ENCODE measurements around the gene PKN1. TPM values are rescaled to one million over a fixed set of nuclear protein-coding genes. Genes with fewer than 3 reads are reported as not detected.
A peak's percentile ranks its signal among the peaks of the same experiment; 100 is the strongest.

Gene PKN1
- total RNA-seq, 4 donors from 2014 or later, result 56.2 to 129 (median 82.4) TPM

- Histone ChIP-seq H3K4me3 (peak overlapping the region in 1 of 2 donors; percentile 9), H3K36me3 (no peaks in the 10 kb centered on the region), H3K27ac (peak overlapping the region in 1 of 2 donors; percentile 54), H3K4me1 (peaks cover 0 to 14% of the 10 kb centered on the region in 2 donors), H3K9me3 (no peaks in the 10 kb centered on the region), H3K27me3 (peaks cover 0 to 8% of the 10 kb centered on the region in 2 donors)
- no peak for TF ChIP-seq POLR2A (IDR thresholded peaks at IDR 0.05)
- TF ChIP-seq CTCF (IDR thresholded peaks at IDR 0.05), result peak; percentile 83 to 99 (median 92)
- intact Hi-C loops (cut with DNase I; ENCODE audit: low total_unique reads), result no loop called here
- peak; percentile 70 to 80 for DNase-seq
These were observed 39.3 kb downstream of the PKN1 start for GRCh38 chr19:14472202-14472938.

GRCh38 chr19:14473073-14473977 is 40.2 kb downstream of the PKN1 start:
- no peaks in the 10 kb centered on the region for H3K9me3 ChIP-seq
- H3K36me3 ChIP-seq, result no peaks in the 10 kb centered on the region
- H3K4me1 ChIP-seq, result peaks cover 0 to 14% of the 10 kb centered on the region in 2 donors
- no peak for DNase-seq
- TF ChIP-seq POLR2A (IDR thresholded peaks at IDR 0.05), result no peak
- TF ChIP-seq CTCF (IDR thresholded peaks at IDR 0.05), result no peak
- H3K27ac ChIP-seq, result no peak overlapping the region
- intact Hi-C loops (cut with DNase I; ENCODE audit: low total_unique reads), result no loop called here
- peaks cover 0 to 8% of the 10 kb centered on the region in 2 donors for H3K27me3 ChIP-seq
- H3K4me3 ChIP-seq, result no peak overlapping the region

GRCh38 chr19:14473978-14474578 is 41.0 kb downstream of the PKN1 start:
- H3K4me3 ChIP-seq, result no peak overlapping the region
- intact Hi-C loops (cut with DNase I; ENCODE audit: low total_unique reads), result no loop called here
- TF ChIP-seq CTCF (IDR thresholded peaks at IDR 0.05), result no peak
- TF ChIP-seq POLR2A (IDR thresholded peaks at IDR 0.05), result no peak

GRCh38 chr19:14474827-14475226 is 41.7 kb downstream of the PKN1 start:
- no peak for DNase-seq
- peaks cover 0 to 14% of the 10 kb centered on the region in 2 donors for H3K4me1 ChIP-seq
- no peaks in the 10 kb centered on the region for H3K9me3 ChIP-seq
- H3K4me3 ChIP-seq, result no peak overlapping the region
- H3K27me3 ChIP-seq, result peaks cover 0 to 8% of the 10 kb centered on the region in 2 donors
- TF ChIP-seq CTCF (IDR thresholded peaks at IDR 0.05), result no peak
- TF ChIP-seq POLR2A (IDR thresholded peaks at IDR 0.05), result no peak
- H3K36me3 ChIP-seq, result no peaks in the 10 kb centered on the region
- H3K27ac ChIP-seq, result peak overlapping the region in 1 of 2 donors; percentile 2
- intact Hi-C loops (cut with DNase I; ENCODE audit: low total_unique reads), result no loop called here

More at GRCh38 chr19:14473978-14474578, 41.0 kb downstream of the PKN1 start:
- peaks cover 0 to 14% of the 10 kb centered on the region in 2 donors for H3K4me1 ChIP-seq
- H3K9me3 ChIP-seq, result no peaks in the 10 kb centered on the region
- H3K27ac ChIP-seq, result no peak overlapping the region
- DNase-seq, result no peak
- peaks cover 0 to 8% of the 10 kb centered on the region in 2 donors for H3K27me3 ChIP-seq
- H3K36me3 ChIP-seq, result no peaks in the 10 kb centered on the region

Measured in uterus (tissue), 4 donors.